A549 (cell line): ENCODE results near the gene USP20. TPM values are rescaled to one million over a fixed set of nuclear protein-coding genes. Genes with fewer than 3 reads are reported as not detected.

Experiments
- ATAC-seq, 2 experiments: fragments of 200-7000 bp in 1 of 2; fragments of >200 bp in 1 of 2; cut with Nextera tagmentation in 1 of 2; cut with Tn5 transposase in 1 of 2; 3 replicates each; pipeline versions ENCODE4 v1.8.0 to v1.9.1; 2018 to 2020; ENCODE audit warnings: mild to moderate bottlenecking in 1 of 2, moderate library complexity in 1 of 2
- CTCF ChIA-PET: fragments of 300-600 bp; sonication (Branson Sonifier 250); formaldehyde crosslinking; extraction: SDS; loops from one replicate; lab custom pipeline; 2021; ENCODE audit warnings: antibody characterized with exemption, inconsistent platforms; lab: Yijun Ruan, JAX
- POLR2A ChIA-PET: fragments of 350-600 bp; formaldehyde crosslinking; extraction: SDS; loops from one replicate; lab custom pipeline; 2021; ENCODE audit warnings: antibody characterized with exemption, inconsistent platforms; lab: Yijun Ruan, JAX
- DNase-seq, 2 experiments: peaks; one replicate each; pipeline versions ENCODE4 v3.0.0 to v3.0.0-alpha.2; 2011 to 2016; ENCODE audit warnings: low read depth in 1 of 2, low spot score in 1 of 2
- FAIRE-seq: peaks from 2 replicates; lab custom pipeline; 2011; peaks lifted over from hg19 to GRCh38; lab: Jason Lieb, UNC
- H3K27ac ChIP-seq, 2 experiments: fragments of >200 bp; sonication (Bioruptor Twin); formaldehyde crosslinking; 3 replicates each; pipeline ENCODE4 v1.5.1; 2016 to 2017
- H3K4me1 ChIP-seq: fragments of >200 bp; sonication (Bioruptor Twin); formaldehyde crosslinking; 3 replicates; pipeline ENCODE4 v1.6.1; 2016
- H3K4me2 ChIP-seq: fragments of >200 bp; sonication (Bioruptor Twin); formaldehyde crosslinking; 3 replicates; pipeline ENCODE4 v1.6.1; 2016
- H3K4me3 ChIP-seq: fragments of >200 bp; sonication (Bioruptor Twin); formaldehyde crosslinking; 3 replicates; pipeline ENCODE4 v1.5.1; 2016
- H3K9me3 ChIP-seq: fragments of >200 bp; sonication (Bioruptor Twin); formaldehyde crosslinking; 3 replicates; pipeline ENCODE4 v1.6.1; 2016
- CBX2 ChIP-seq: fragments of 200-600 bp; sonication (generic); IDR thresholded peaks from 2 replicates; pipeline ENCODE4 v1.6.1; 2016; ENCODE audit warnings: low read depth, mild to moderate bottlenecking, borderline replicate concordance
- CHD2 ChIP-seq: fragments of 150-350 bp; IDR thresholded peaks from 2 replicates; pipeline ENCODE4 v1.6.1; 2014; ENCODE audit warnings: low read length; ENCODE audit not compliant: partially characterized antibody
- CTCF ChIP-seq: fragments of >200 bp; sonication (Bioruptor Twin); formaldehyde crosslinking; IDR thresholded peaks from 3 replicates; pipeline ENCODE4 v1.5.1; 2016
- EHMT2 ChIP-seq: fragments of 200-600 bp; sonication (generic); IDR thresholded peaks from 2 replicates; pipeline ENCODE4 v1.6.1; 2016; ENCODE audit warnings: antibody characterized with exemption, low read depth, mild to moderate bottlenecking, moderate library complexity
- ELK1 ChIP-seq: fragments of 150-350 bp; IDR thresholded peaks from 2 replicates; pipeline ENCODE4 v1.6.1; 2014; ENCODE audit warnings: low read depth, mild to moderate bottlenecking, low read length
- EP300 ChIP-seq, 2 experiments: fragments of >200 bp; sonication (Bioruptor Twin); formaldehyde crosslinking; IDR thresholded peaks; 2 replicates in 1 of 2; 3 replicates in 1 of 2; pipeline ENCODE4 v1.6.1; 2016 to 2017
- ESRRA ChIP-seq: fragments of 150-350 bp; IDR thresholded peaks from 2 replicates; pipeline ENCODE4 v1.6.1; 2014; ENCODE audit warnings: mild to moderate bottlenecking, low read length, borderline replicate concordance
- HOXB13 ChIP-seq: fragments of 250-450 bp; sonication (Bioruptor Pico); IDR thresholded peaks from 2 replicates; pipeline ENCODE4 v1.5.0; 2020; ENCODE audit warnings: low read depth, mild to moderate bottlenecking, moderate library complexity
- JUN ChIP-seq, 2 experiments: fragments of >200 bp; sonication (Bioruptor Twin); formaldehyde crosslinking; IDR thresholded peaks; 2 replicates in 1 of 2; 3 replicates in 1 of 2; pipeline ENCODE4 v1.6.1; 2016 to 2017
- JUNB ChIP-seq: fragments of >200 bp; sonication (Bioruptor Twin); formaldehyde crosslinking; IDR thresholded peaks from 2 replicates; pipeline ENCODE4 v1.6.1; 2016
- KDM1A ChIP-seq: fragments of 200-600 bp; sonication (generic); IDR thresholded peaks from 2 replicates; pipeline ENCODE4 v1.6.1; 2016; ENCODE audit warnings: low read depth, mild to moderate bottlenecking
- MAZ ChIP-seq: fragments of 150-350 bp; IDR thresholded peaks from 2 replicates; pipeline ENCODE4 v1.6.1; 2014; ENCODE audit warnings: antibody characterized with exemption, low read depth, low read length, borderline replicate concordance
- NPAS2 ChIP-seq: fragments of 250-450 bp; sonication (Bioruptor Pico); IDR thresholded peaks from 2 replicates; pipeline ENCODE4 v1.8.0; 2022; ENCODE audit warnings: mild to moderate bottlenecking, moderate library complexity, borderline replicate concordance
- NR3C1 ChIP-seq: fragments of >200 bp; sonication (Bioruptor Twin); formaldehyde crosslinking; IDR thresholded peaks from 3 replicates; pipeline ENCODE4 v1.6.1; 2017
- PHF8 ChIP-seq: fragments of 200-600 bp; sonication (generic); IDR thresholded peaks from 2 replicates; pipeline ENCODE4 v1.6.1; 2016; ENCODE audit warnings: low read depth, mild to moderate bottlenecking, antibody characterized with exemption, moderate library complexity, borderline replicate concordance
- POLR2A ChIP-seq: IDR thresholded peaks from 2 replicates; pipeline ENCODE4 v1.6.1; 2012; ENCODE audit warnings: mild to moderate bottlenecking, low read length
- RAD21 ChIP-seq, 2 experiments: fragments of >200 bp in 1 of 2; sonication (Bioruptor Twin) in 1 of 2; formaldehyde crosslinking in 1 of 2; IDR thresholded peaks in 1 of 2; conservative IDR thresholded peaks in 1 of 2; 2 replicates in 1 of 2; 3 replicates in 1 of 2; pipeline ENCODE4 v1.6.1; 2012 to 2018; ENCODE audit warnings: inconsistent platforms in 1 of 2
- SREBF2 ChIP-seq: fragments of 450-650 bp; IDR thresholded peaks from 2 replicates; pipeline ENCODE4 v1.6.1; 2014; ENCODE audit warnings: mild to moderate bottlenecking, moderate library complexity
- USF2 ChIP-seq: fragments of 450-650 bp; IDR thresholded peaks from 2 replicates; pipeline ENCODE4 v1.6.1; 2014; ENCODE audit warnings: antibody characterized with exemption
- ZFP36 ChIP-seq: fragments of 450-650 bp; IDR thresholded peaks from 2 replicates; pipeline ENCODE4 v1.6.1; 2014; ENCODE audit warnings: borderline replicate concordance; ENCODE audit not compliant: partially characterized antibody
- ZNF302 ChIP-seq: fragments of 250-450 bp; sonication (Bioruptor Pico); IDR thresholded peaks from 2 replicates; pipeline ENCODE4 v1.9.0; 2021; ENCODE audit warnings: inconsistent platforms, mild to moderate bottlenecking, moderate library complexity
- WGBS: methylation state at CpG from one replicate; pipeline ENCODE4 v1.1.6; 2017; ENCODE audit errors: missing lambda C conversion rate; 5-methylcytosine and 5-hydroxymethylcytosine counted together
- polyA plus RNA-seq, 4 experiments: library from polyadenylated mRNA; depleted of rRNA in 3 of 4; stranded (reverse); fragments of >200 nt; fragmentation: RNase III in 1 of 4; extraction: RNeasy Plus Mini Kit Qiagen cat#74134 plus additional on column Dnase treatment in 1 of 4; gene quantifications; 2 replicates in 3 of 4; 3 replicates in 1 of 4; pipeline ENCODE4 v1.2.3, GENCODE V29; 2011 to 2017
- TF ChIP-seq, protein P1 (sequence below): fragments of 200-600 bp; sonication (generic); IDR thresholded peaks from 2 replicates; pipeline ENCODE4 v1.6.1; 2016; ENCODE audit warnings: antibody characterized with exemption, mild to moderate bottlenecking, moderate library complexity
- TF ChIP-seq, protein P2 (sequence below): fragments of >200 bp; sonication (Bioruptor Twin); formaldehyde crosslinking; IDR thresholded peaks from 2 replicates; pipeline ENCODE4 v1.6.1; 2016
- TF ChIP-seq, protein P3 (sequence below): fragments of 250-450 bp; sonication (Bioruptor Pico); IDR thresholded peaks from 2 replicates; pipeline ENCODE4 v1.5.0; 2020; ENCODE audit warnings: low read depth, mild to moderate bottlenecking, moderate library complexity
- TF ChIP-seq, protein P4 (sequence below): IDR thresholded peaks from 2 replicates; pipeline ENCODE4 v1.6.1; 2012

Gene USP20
- polyA plus RNA-seq, 2 of the 4 experiments (the other 2 are of a cell fraction) = 3.9 to 5.0 TPM

- ChIA-PET CTCF (interaction anchor here (0.6 to 2.1 kb wide), 55 partner anchors 10 to 854 kb away, joined by 3 to 14 read pairs (median 4); no protein-coding TSS in a partner anchor), POLR2A (interaction anchor here (1.8 kb wide), 1 partner anchor 158 kb away, joined by 10 read pairs; the partner anchor contains the start of gene FNBP1)
- no peaks in the 10 kb centered on the region for H3K9me3 ChIP-seq
- peaks cover 24% of the 10 kb centered on the region for H3K4me1 ChIP-seq
- DNase-seq (no peak), FAIRE-seq (no peak), ATAC-seq (peak; percentile 28 to 63)
- TF ChIP-seq USF2 = no peak
- TF ChIP-seq POLR2A = no peak
- no peak for TF ChIP-seq ZNF302 (CRISPR knock-in tag)
- no peak for TF ChIP-seq CBX2
- TF ChIP-seq, protein P1, sequence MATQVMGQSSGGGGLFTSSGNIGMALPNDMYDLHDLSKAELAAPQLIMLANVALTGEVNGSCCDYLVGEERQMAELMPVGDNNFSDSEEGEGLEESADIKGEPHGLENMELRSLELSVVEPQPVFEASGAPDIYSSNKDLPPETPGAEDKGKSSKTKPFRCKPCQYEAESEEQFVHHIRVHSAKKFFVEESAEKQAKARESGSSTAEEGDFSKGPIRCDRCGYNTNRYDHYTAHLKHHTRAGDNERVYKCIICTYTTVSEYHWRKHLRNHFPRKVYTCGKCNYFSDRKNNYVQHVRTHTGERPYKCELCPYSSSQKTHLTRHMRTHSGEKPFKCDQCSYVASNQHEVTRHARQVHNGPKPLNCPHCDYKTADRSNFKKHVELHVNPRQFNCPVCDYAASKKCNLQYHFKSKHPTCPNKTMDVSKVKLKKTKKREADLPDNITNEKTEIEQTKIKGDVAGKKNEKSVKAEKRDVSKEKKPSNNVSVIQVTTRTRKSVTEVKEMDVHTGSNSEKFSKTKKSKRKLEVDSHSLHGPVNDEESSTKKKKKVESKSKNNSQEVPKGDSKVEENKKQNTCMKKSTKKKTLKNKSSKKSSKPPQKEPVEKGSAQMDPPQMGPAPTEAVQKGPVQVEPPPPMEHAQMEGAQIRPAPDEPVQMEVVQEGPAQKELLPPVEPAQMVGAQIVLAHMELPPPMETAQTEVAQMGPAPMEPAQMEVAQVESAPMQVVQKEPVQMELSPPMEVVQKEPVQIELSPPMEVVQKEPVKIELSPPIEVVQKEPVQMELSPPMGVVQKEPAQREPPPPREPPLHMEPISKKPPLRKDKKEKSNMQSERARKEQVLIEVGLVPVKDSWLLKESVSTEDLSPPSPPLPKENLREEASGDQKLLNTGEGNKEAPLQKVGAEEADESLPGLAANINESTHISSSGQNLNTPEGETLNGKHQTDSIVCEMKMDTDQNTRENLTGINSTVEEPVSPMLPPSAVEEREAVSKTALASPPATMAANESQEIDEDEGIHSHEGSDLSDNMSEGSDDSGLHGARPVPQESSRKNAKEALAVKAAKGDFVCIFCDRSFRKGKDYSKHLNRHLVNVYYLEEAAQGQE = no peak
- no peak for TF ChIP-seq CTCF
- TF ChIP-seq JUNB = no peak
- no peak for TF ChIP-seq HOXB13 (CRISPR knock-in tag)
- TF ChIP-seq, protein P2, sequence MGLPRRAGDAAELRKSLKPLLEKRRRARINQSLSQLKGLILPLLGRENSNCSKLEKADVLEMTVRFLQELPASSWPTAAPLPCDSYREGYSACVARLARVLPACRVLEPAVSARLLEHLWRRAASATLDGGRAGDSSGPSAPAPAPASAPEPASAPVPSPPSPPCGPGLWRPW = no peak
- TF ChIP-seq KDM1A = no peak
- no peak for TF ChIP-seq NR3C1
- H3K4me2 ChIP-seq = peak overlapping the region; percentile 85
- H3K4me3 ChIP-seq = peak overlapping the region; percentile 25
- 52% methylated on average over 19 of the region's 27 CpGs for WGBS
- H3K27ac ChIP-seq = peak overlapping the region; percentile 55 to 87
These were observed 49.9 kb downstream of the USP20 start for GRCh38 chr9:129885018-129885669.

GRCh38 chr9:129885670-129886106 lies 50.4 kb downstream of the USP20 start:
- 3% methylated on average over 11 of the region's 27 CpGs for WGBS
- ChIA-PET CTCF (interaction anchor here (0.6 to 2.1 kb wide), 54 partner anchors 9 to 855 kb away, joined by 3 to 14 read pairs (median 4); no protein-coding TSS in a partner anchor), POLR2A (interaction anchor here (0.6 to 1.8 kb wide), 3 partner anchors 53 to 625 kb away, joined by 3 to 10 read pairs (median 4); partner anchors contain the start of gene FNBP1)
- no peaks in the 10 kb centered on the region for H3K9me3 ChIP-seq
- FAIRE-seq = no peak
- peak; percentile 92 to 95 for ATAC-seq
- H3K4me3 ChIP-seq = peak overlapping the region; percentile 35
- peak overlapping the region; percentile 81 to 87 for H3K27ac ChIP-seq
- peak; percentile 79 to 82 for DNase-seq
- H3K4me1 ChIP-seq = peaks cover 24% of the 10 kb centered on the region
- H3K4me2 ChIP-seq = peak overlapping the region; percentile 85
- TF ChIP-seq USF2 = no peak
- no peak for TF ChIP-seq CHD2
- no peak for TF ChIP-seq ELK1
- no peak for TF ChIP-seq EP300 (IDR thresholded peaks at IDR 0.05)
- TF ChIP-seq MAZ = no peak
- no peak for TF ChIP-seq ESRRA
- TF ChIP-seq ZNF302 (CRISPR knock-in tag) = no peak
- TF ChIP-seq, protein P3, sequence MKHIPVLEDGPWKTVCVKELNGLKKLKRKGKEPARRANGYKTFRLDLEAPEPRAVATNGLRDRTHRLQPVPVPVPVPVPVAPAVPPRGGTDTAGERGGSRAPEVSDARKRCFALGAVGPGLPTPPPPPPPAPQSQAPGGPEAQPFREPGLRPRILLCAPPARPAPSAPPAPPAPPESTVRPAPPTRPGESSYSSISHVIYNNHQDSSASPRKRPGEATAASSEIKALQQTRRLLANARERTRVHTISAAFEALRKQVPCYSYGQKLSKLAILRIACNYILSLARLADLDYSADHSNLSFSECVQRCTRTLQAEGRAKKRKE (CRISPR knock-in tag) = no peak
- 0 out of 5 replicates have a peak, but pooled peaks of 1 of the 2 experiments have one; percentile 38 for TF ChIP-seq JUN (IDR thresholded peaks at IDR 0.05)
- TF ChIP-seq KDM1A = no peak
- no peak for TF ChIP-seq PHF8
- TF ChIP-seq ZFP36 = no peak
- TF ChIP-seq RAD21 (conservative IDR thresholded peaks at IDR 0.05 in 1 of 2, IDR thresholded peaks at IDR 0.05 in 1 of 2) = peak; percentile 86 to 87
- TF ChIP-seq EHMT2 = no peak
- no peak for TF ChIP-seq NPAS2 (CRISPR knock-in tag)
- TF ChIP-seq, protein P4, sequence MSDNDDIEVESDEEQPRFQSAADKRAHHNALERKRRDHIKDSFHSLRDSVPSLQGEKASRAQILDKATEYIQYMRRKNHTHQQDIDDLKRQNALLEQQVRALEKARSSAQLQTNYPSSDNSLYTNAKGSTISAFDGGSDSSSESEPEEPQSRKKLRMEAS = peak; percentile 47; the same call in 1 of the 2 replicates
- TF ChIP-seq SREBF2 = no peak
